Measurements from ENCODE around the gene SH3GL1.

DNA sequence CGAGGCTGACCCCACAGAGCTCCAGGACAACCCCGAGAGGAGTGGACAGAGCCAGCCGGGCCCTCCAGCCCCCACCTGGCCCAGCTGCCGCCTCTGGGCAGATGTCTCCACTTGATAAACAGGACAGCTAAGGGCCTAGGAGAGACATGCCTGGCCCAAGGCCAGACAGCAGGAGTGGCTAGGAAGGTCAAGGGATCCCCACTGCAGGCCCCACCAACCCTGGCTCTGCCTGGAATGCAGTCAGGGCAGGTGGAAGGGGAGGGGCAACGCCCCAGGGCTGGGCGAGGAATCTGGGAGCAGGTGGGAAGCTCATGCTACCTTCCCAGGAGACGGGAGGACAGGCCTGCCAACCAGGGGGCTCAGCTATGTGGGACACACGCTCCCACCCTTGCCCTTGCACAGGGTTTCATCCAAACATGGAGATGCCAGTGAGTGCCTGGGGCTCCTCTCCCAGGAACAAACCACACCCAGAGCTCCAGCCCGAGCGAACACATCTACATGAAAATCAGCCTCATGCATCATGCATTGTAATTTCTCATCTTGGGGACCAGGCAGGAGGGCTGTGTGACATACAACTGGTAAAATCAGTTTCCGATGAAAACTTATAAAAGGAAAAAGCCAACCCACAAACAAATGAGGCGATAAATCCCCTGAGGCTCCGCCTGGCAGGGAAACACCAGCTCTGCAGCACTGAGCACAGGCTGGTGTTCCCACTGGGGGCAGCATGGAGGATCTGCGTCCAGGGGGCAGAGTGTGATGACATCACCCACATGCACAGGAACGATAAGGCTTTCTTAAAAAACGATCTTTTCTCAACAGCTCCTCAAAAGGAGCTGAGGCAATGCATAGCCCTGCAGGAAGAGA is 25.0 kb downstream of the SH3GL1 start:
- no peak for TF ChIP-seq EP300 (IDR thresholded peaks at IDR 0.05; ENCODE audit: low read depth)
- TF ChIP-seq, protein P1, sequence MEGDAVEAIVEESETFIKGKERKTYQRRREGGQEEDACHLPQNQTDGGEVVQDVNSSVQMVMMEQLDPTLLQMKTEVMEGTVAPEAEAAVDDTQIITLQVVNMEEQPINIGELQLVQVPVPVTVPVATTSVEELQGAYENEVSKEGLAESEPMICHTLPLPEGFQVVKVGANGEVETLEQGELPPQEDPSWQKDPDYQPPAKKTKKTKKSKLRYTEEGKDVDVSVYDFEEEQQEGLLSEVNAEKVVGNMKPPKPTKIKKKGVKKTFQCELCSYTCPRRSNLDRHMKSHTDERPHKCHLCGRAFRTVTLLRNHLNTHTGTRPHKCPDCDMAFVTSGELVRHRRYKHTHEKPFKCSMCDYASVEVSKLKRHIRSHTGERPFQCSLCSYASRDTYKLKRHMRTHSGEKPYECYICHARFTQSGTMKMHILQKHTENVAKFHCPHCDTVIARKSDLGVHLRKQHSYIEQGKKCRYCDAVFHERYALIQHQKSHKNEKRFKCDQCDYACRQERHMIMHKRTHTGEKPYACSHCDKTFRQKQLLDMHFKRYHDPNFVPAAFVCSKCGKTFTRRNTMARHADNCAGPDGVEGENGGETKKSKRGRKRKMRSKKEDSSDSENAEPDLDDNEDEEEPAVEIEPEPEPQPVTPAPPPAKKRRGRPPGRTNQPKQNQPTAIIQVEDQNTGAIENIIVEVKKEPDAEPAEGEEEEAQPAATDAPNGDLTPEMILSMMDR (IDR thresholded peaks at IDR 0.05) = peak in 4 of 5 experiments; percentile 13 to 23 (median 17)
- TF ChIP-seq POLR2A (IDR thresholded peaks at IDR 0.05) = no peak
- no peak for TF ChIP-seq POLR2AphosphoS5 (IDR thresholded peaks at IDR 0.05)
